G401 (cell line): ENCODE results near the gene F2. TPM values are rescaled to one million over a fixed set of nuclear protein-coding genes. Genes with fewer than 3 reads are reported as not detected.
"Not testable (repeated sequence)": the region's sequence is repeated elsewhere in the genome, so short reads cannot be mapped to it uniquely, and the experiment has no call there.

ENCODE experiments used
- DNase-seq: peaks from one replicate; pipeline ENCODE4 v3.0.0-alpha.2; 2015; ENCODE audit warnings: low spot score
- in situ Hi-C: cut with HindIII; loops from 2 replicates; pipeline ENCODE4 v1.10.0; 2016; ENCODE audit warnings: low sequenced_read_pairs, mixed read lengths
- total RNA-seq: library from RNA; depleted of rRNA; stranded (reverse); fragments of >200 nt; shearing (Covaris generic); gene quantifications from 2 replicates; pipeline ENCODE4 v1.2.3, GENCODE V29; 2014

F2 gene
- total RNA-seq, 1 experiment from 2014 or later = not detected

DNA sequence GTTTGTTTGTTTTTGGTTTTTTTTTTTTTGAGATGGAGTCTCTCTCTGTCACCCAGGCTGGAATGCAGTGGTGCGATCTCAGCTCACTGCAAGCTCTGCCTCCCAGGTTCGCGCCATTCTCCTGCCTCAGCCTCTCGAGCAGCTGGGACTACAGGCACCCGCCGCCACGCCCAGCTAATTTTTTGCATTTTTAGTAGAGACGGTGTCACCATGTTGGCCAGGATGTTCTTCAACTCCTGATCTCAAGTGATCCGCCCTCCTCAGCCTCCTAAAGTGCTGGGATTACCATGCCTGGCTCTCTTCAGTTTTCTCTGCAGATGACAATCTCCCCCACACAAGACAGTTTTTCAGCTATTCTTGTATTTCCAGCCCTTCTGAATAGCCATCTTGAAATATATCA lies 9.7 kb upstream of the F2 start:
- in situ Hi-C loops, DNase-seq: not testable (repeated sequence)

DNA sequence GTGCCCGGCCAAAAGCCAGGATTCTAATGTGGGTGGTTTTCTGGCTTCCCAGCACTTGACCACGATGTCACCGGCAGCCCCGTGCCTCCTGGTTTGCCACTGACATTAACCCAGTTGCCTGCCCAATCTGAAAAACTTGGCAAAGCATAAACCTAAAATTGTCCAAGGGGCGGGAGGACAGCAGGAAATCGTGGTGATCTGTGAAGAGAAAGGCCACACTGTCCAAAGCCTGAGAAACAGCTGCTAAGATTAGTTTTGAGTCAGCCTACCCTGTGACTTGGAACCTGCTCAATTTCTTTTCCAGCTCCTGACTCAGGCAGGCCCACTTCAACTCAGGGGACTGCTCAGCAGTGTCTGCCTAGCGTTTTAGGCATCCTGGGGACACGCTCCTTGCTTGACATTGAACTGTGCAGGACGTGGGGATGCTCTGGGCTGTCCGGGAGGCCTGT lies 8.2 kb upstream of the F2 start:
- in situ Hi-C loops = no loop called here
- DNase-seq = peak; percentile 5

DNA sequence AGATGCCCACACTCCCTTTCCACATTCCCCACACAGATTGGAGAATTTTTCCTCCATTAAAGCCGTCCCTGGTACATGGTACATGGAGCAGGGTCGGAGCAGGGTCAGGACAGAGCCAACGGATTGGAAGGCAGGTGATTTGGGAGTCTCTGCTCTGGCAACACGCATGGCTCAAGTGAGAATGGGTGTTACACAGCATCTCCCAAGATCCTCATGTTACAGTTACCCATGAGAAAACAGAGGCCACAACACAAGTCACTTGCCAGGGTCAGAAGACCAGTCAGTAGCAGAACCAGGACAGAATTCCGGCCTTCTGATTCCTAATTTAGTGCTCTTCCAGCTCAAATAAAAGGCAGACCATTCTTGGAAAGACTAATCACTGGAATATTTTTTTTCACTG lies 7.7 kb upstream of the F2 start:
- in situ Hi-C loops = no loop called here
- no peak for DNase-seq

DNA sequence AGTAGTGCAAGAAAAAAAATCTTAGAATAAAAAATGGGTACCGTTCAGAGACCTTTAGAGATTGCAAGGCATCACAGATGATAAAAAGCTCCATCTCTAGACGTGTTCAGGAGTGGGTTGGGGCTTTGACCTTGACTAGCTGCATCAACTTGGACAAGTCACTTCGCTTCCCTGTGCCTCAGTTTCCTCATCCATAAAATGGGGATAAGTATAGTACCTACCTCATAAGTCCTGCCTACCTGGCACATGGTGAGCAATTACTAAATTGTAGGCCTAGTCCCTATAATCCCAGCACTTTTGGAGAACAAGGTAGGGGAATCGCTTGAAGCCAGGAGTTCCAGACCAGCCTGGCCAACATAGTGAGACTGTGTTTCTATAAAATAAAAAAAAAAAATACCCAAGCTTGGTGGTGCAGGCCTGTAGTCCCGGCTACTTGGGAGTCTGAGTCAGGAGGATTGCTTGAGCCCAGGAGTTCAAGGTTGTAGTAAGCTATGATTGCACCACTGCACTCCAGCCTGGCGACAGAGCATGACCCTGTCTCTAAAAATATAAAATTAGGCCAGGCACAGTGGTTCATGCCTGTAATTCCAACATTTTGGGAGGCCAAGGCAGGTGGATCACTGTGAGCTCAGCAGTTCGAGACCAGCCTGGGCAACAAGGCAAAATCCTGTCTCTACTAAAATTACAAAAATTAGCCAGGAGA lies 6.0 kb upstream of the F2 start:
- no peak for DNase-seq
- in situ Hi-C loops = no loop called here

DNA sequence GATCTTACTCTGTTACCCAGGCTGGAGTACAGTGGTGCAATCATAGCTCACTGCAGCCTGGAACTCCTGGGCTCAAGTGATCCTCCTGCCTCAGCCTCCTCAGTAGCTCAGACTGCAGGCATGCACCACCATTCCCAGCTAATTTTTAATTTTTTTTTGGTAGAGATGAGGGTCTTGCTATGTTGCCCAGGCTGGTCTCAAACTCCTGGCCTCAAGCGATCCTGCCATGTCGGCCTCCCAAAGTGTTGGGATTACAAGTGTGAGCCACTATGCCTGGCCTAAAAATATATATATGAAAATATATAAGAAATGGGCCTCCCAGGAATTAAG lies 1.2 kb upstream of the F2 start:
- DNase-seq, in situ Hi-C loops: not testable (repeated sequence)

DNA sequence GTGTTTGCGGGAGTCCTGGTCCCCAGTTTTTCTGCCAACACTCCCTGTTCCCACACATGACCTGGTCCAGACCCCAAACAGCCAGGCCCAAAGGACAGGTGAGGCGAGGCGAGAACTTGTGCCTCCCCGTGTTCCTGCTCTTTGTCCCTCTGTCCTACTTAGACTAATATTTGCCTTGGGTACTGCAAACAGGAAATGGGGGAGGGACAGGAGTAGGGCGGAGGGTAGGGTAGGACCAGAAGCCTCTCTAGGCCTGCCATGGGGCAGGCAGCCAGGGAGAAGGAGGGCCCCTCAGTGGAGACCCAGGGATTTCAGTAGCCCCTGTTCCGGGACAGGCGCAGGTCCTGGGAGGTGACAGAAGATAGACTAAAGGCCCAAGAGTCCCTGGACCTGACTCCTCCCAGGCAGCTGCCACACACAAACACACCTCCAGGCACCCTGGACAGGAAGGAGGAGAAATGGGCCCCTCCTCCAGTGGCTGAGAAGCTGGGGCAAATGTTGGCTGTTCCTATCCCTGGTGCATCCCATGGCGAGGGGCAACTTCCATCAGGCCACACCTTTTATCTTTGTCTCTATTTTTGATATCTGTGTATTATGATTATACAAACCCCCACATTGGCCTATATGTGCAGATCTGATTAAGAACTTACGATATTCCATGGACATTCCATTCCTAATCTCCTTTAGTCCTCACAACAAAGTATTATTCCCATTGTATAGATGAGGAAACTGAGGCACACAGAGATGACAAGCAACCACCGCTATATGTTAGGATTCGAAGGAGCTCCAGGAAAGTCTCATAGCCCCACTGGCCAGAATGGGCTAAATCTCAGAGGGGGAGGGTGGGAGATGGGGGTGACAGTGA lies 626 bp upstream of the F2 start:
- no peak for DNase-seq
- in situ Hi-C loops = no loop called here

DNA sequence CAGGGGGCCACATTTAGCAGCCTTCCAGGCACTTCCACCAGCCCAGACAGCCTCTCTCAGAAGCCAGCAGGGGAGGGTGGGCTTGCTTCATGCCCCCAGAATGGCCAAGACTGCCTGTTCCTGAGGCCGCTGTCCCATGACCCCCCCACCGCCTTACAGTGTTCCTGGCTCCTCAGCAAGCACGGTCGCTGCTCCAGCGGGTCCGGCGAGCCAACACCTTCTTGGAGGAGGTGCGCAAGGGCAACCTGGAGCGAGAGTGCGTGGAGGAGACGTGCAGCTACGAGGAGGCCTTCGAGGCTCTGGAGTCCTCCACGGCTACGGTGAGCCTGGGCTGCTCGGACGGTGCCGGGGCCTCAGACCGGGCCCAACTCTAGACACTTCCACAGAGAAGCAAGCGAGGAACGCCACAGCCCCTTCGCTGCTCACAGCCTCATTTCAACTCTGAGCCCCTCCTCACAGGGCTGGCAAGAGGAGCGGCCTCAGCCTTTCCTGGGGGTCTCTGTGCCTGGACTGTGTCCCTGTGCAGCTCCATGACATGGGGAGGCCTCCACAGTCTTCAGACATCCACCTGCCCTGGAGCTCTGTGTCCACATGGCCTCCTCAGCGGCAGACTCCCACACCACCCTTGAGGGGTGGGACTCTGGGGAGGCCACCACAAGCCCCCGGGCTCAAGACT lies 668 bp downstream of the F2 start:
- DNase-seq = no peak
- in situ Hi-C loops = no loop called here

DNA sequence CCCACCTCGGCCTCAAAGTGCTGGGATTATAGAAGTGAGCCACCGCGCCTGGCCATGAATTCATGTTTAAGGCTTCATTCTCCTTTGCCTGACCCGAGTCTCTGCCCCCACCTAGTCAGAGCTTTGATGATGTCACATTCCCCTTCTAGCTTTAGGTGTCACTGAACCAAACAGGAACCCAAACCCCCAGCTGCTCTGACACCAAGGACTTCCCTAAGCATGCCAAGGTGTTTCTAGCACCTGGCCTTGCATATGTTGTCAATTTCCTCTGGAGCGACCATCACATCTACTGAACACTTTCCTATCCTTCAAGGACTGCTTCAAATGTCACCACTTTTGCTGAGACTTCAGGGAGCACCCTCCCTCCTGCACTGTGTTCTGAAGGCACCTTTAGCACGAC lies 2.3 kb downstream of the F2 start:
- in situ Hi-C loops = no loop called here
- DNase-seq = no peak

DNA sequence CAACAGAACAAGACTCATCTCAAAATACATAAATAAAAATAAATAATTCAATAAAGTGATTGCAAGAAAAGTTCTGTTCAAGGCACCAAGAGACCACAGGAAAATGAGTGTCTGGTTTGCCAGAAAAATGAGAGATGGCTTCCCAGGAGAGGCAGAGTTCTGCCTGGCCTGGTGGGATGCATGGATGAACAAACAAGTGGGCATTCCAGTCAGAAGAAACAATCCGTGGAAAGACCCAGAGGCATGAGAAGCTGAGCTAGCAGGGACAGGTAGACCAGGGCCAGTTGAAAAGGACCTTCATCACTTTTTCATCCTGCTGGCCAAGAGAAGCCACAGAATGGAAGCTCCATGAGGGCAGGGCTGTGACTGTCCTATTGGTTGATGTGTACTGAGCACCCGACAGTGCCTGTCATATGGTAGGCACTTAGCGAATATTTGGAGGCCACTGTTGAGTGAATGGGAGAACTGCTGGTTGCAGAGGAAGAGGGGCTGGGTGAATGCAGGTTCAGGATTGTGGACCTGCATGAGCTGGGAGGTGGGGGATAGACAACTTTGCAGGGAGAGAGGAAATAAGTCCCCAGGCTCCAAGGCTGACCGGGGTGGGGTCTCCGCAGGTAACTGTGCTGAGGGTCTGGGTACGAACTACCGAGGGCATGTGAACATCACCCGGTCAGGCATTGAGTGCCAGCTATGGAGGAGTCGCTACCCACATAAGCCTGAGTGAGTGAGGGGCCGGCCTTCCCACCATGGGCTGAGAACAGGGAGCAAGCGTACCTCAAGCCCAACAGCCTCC lies 3.7 kb downstream of the F2 start:
- in situ Hi-C loops = no loop called here
- no peak for DNase-seq

DNA sequence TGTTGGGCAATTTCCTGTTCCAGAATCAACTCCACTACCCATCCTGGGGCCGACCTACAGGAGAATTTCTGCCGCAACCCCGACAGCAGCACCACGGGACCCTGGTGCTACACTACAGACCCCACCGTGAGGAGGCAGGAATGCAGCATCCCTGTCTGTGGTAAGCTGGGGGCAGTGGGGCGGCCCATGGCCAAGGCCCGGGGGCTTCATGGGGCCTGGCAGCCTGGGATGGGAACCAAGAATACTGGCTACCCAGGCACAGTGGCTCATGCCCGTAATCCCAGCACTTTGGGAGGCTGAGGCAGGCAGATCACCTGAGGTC lies 4.3 kb downstream of the F2 start:
- in situ Hi-C loops = no loop called here
- no peak for DNase-seq

DNA sequence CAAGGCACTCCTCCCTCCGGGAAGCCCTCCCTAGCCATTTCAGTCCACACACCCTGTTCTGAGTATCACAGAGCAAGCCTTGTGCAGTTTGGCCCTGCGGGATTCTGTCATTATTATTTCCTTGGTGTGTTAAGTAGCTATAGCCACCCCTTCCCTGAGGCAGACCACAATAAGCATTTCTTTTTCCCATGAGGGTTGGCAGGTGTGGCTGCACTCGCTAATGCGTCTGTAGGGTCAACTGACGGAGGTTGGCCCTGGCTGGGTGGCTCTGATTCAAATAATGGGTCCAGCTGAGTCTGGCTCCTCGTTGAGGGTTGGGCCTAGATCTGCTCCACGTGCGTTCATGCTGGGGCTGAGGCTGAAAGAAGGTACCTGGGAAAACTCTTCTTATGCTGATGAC lies 5.1 kb downstream of the F2 start:
- DNase-seq = no peak
- in situ Hi-C loops = no loop called here

DNA sequence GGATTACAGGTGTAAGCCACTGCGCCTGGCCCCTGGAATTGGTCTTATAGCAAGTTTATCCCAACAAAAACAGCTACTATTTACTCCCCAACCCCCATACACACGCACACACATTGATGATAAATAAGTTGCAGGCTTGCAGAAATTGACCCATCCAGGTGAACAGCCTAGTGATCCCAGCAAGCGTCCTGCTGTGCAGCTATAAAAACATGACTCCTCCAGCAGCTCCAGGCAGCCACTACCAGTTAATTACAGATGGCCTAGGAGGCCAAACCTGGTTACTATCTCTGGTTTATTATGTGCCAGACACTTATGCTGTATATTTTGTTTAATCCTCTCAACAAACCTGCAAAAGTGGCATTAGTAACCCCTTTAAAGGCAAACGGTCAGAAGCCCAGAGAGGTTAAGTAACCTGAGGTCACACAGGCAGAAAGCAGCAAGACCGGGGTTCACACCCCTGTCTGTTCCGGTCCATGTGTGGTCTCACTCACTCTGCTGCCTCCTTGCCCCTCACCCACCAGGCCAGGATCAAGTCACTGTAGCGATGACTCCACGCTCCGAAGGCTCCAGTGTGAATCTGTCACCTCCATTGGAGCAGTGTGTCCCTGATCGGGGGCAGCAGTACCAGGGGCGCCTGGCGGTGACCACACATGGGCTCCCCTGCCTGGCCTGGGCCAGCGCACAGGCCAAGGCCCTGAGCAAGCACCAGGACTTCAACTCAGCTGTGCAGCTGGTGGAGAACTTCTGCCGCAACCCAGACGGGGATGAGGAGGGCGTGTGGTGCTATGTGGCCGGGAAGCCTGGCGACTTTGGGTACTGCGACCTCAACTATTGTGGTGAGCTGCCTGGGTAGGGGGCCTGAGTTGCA lies 6.6 kb downstream of the F2 start:
- in situ Hi-C loops = no loop called here

DNA sequence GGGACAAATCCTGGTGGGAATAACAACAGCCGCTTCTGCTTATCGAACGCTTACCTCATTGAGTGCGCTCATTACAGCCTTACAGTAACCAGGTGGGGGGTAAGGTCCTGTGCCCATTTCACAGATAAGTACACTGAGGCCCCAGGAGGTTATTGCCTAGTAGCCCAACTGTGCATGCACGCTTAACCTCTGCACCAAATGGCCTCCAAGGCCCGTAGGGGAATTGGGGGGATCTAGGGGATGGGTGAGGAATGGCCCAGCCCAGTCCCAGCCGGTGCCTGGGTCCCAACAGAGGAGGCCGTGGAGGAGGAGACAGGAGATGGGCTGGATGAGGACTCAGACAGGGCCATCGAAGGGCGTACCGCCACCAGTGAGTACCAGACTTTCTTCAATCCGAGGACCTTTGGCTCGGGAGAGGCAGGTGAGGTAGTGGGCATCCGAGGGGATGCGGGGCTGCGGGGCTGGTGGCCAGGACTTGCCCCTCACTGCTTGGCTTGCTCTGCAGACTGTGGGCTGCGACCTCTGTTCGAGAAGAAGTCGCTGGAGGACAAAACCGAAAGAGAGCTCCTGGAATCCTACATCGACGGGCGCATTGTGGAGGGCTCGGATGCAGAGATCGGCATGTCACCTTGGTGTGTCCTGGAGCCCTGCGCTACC lies 7.3 kb downstream of the F2 start:
- DNase-seq = no peak

More for the DNA sequence above, 6.6 kb downstream of the F2 start:
- DNase-seq = no peak

DNA sequence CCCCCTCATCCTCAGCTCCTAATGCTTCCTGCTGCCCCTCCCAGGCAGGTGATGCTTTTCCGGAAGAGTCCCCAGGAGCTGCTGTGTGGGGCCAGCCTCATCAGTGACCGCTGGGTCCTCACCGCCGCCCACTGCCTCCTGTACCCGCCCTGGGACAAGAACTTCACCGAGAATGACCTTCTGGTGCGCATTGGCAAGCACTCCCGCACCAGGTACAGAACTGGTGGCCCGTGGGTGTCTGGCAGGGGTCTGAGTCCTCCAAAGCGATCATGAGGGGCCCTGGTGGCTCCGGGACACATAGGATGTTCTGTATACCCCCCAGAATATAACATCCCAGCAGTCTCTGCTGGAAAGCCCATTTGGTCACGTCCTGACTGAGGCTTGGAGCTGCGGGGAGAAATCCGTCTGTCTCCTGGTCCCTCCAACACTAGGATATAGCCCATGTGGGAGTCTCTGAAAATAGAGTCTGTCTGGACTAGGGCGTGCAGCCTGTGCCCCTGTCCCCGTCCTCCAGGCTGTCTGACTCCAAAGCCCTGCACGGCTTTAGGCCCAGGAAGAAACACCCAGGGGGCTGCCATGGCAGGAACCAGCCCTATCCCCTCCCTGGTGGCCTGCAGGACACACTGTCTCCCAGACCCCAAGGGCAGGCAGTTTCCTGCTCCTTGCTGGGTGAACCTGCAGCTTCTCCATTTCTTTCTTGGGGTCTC lies 9.1 kb downstream of the F2 start:
- DNase-seq = no peak
- in situ Hi-C loops = no loop called here

More for the DNA sequence above, 7.3 kb downstream of the F2 start:
- in situ Hi-C loops = no loop called here

DNA sequence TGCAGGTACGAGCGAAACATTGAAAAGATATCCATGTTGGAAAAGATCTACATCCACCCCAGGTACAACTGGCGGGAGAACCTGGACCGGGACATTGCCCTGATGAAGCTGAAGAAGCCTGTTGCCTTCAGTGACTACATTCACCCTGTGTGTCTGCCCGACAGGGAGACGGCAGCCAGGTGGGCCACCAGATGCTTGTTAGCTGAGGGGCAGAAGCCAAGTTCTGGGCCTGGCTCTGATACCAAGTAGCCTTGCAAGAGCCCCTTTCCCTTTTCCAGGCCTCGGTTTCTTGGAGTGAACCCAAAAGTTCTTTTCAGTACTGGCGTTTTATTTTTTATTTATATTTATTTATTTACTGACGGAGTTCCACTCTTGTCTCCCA lies 9.6 kb downstream of the F2 start:
- no peak for DNase-seq
- in situ Hi-C loops = no loop called here

DNA sequence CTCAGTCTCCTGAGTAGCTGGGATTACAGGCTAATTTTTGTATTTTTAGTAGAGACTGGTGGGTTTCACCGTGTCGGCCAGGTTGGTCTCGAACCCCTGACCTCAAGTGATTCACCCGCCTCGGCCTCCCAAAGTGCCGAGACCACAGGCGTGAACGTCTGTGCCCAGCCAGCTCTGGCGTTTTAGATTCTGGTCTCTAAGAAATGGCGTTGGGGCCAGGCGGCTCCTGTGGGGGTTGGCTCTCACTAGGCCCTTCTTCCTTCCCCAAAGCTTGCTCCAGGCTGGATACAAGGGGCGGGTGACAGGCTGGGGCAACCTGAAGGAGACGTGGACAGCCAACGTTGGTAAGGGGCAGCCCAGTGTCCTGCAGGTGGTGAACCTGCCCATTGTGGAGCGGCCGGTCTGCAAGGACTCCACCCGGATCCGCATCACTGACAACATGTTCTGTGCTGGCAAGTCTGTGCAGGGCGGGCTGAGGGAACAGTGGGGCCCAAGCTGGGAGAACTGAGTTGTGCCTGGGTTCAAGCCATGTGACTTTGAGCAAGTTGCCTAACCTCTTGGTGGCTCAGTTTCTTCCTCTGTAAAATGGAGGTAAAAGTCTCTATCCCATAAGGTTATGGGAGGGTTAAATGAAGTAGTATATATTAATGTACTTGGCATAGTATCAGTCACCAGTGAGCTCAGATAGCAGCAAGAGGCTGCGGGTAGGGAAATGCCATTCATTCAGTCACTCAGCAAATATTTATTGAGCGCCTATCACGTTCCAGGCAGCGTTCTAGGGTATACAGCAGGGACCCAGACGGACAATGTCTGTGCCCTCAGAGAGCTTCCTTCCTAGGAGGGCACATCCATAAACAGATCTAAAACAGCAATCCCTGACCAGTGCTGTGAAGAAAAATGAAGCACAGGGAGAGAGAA lies 10.4 kb downstream of the F2 start:
- no peak for DNase-seq
- in situ Hi-C loops = no loop called here

DNA sequence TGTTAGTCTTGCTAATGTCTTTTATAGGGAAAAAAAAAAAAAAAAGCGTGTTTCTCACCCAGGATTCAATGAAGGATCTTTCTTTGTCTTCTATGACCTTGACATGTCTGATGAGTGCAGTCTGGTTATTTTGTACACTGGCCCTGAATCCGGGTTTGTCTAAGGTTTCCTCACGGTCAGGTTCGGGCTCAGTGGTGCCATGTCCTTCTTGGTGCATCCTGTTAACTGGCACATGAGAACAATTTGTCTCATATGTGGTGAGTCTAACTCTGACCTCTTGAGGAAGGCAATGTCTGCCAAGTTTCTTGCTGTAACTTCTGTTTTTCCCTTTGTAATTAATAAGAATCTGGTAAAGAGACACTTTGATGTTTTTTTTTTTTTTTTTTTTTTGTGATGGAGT lies 12.5 kb downstream of the F2 start:
- no peak for DNase-seq
- in situ Hi-C loops = no loop called here
